IPS DF 4.7 (cell line): Measurements from ENCODE around the gene ACSF2.

Experiments used
- DNase-seq: peaks from one replicate; pipeline ENCODE4 v3.0.0-alpha.2; 2013; ENCODE audit warnings: low spot score; ENCODE audit errors: extremely low read depth

Gene ACSF2

DNA sequence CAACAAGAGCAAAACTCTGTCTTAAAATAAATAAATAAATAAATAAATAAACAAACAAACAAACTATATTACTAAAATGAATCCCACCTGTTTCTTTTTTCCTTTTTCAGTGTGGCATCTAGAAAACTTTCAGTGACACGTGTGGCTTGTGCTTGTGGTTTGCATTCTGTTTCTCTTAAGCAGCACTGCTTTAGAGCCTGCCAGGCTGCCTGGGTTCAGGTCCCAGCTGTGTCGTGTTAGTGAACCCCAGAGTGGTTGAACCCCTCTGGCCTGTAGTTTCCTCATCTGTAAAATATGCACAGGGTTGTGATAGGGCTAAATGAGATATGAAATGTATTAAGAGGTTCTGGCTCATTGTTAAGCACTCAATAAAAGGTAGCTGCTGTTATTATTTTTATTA, 94.5 kb downstream of the ACSF2 start:
- no peak for DNase-seq

DNA sequence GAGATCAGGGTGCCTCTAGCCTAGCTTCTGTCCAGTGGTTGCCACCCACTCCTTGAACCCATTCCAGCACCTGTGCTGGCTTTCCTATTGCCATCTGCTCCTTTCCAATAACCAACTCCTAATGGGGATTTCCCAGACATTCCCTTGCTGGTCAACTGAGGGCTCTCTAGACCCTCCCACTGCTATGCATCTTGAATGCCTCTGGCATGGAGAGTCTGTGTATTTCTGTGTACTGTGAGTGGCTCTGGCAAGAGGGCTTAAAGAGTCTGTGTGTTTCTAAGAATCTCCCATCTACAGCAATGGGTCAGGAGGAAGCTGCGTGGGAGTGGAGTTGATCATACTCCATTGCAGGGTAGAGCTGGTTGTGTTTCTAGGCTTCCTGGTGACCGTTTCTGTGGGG, 95.5 kb downstream of the ACSF2 start:
- DNase-seq, result no peak

DNA sequence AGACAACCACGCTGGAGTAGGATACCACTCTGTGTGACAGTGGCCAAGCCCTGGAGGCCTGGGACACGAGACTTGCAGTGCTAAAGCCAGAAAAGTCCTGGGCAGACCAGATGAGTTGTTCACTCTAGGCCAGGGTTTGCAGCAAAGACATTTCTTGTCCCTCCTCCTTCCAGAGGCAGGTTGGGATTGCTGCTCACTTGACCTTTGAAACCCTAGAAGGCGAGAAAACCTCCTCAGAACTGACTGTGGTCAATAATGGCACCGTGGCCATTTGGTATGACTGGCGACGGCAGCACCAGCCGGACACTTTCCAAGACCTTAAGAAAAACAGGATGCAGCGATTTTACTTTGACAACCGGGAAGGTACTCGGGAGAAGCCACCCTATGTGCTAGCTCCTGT, 96.7 kb downstream of the ACSF2 start:
- DNase-seq, result no peak

DNA sequence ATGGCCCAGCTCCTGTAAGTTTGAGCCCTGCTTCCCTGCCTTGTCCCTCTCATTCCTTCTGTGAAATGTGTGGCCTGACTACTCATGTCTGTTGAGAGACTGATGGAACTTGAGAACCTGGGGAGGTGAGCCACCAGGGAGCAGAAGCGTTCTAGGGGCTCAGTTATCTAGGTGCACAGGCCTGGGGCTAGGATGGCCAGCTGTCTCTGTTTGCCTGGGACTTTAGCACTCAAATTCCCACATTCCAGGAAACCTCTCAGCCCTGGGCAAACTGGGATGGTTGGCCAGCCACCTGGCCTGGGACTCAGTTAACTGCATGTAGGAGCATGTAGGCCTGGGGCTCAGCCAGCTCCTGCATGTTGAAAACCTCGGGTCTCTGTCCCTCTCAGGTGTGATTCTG, 97.2 kb downstream of the ACSF2 start:
- DNase-seq, result no peak
